ENCODE results near the gene WDR70.

DNA sequence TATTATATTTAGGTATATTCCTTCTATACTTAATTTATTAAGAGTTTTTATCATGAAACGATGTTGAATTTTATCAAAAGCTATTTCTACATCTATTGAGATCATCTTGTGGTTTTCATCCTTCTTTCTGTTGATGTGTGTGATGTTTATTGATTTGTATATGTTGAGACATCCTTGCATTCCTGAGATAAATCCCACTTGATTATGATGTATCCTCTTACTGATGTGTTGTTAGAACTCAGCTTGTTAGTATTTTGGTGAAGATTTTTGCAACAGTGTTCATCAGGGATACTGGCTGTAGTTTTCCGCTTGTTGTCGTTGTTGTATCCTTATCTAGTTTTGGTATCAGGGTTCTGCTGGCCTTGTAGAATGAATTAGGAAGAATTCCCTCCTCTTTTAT lies 247.1 kb downstream of the WDR70 start:
- TF ChIP-seq, protein P1, sequence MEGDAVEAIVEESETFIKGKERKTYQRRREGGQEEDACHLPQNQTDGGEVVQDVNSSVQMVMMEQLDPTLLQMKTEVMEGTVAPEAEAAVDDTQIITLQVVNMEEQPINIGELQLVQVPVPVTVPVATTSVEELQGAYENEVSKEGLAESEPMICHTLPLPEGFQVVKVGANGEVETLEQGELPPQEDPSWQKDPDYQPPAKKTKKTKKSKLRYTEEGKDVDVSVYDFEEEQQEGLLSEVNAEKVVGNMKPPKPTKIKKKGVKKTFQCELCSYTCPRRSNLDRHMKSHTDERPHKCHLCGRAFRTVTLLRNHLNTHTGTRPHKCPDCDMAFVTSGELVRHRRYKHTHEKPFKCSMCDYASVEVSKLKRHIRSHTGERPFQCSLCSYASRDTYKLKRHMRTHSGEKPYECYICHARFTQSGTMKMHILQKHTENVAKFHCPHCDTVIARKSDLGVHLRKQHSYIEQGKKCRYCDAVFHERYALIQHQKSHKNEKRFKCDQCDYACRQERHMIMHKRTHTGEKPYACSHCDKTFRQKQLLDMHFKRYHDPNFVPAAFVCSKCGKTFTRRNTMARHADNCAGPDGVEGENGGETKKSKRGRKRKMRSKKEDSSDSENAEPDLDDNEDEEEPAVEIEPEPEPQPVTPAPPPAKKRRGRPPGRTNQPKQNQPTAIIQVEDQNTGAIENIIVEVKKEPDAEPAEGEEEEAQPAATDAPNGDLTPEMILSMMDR (IDR thresholded peaks at IDR 0.05; ENCODE audit: low read depth, low read length, missing input control): no peak
- TF ChIP-seq, protein P2, sequence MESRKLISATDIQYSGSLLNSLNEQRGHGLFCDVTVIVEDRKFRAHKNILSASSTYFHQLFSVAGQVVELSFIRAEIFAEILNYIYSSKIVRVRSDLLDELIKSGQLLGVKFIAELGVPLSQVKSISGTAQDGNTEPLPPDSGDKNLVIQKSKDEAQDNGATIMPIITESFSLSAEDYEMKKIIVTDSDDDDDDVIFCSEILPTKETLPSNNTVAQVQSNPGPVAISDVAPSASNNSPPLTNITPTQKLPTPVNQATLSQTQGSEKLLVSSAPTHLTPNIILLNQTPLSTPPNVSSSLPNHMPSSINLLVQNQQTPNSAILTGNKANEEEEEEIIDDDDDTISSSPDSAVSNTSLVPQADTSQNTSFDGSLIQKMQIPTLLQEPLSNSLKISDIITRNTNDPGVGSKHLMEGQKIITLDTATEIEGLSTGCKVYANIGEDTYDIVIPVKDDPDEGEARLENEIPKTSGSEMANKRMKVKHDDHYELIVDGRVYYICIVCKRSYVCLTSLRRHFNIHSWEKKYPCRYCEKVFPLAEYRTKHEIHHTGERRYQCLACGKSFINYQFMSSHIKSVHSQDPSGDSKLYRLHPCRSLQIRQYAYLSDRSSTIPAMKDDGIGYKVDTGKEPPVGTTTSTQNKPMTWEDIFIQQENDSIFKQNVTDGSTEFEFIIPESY (IDR thresholded peaks at IDR 0.05): no peak
- TF ChIP-seq SP1 (IDR thresholded peaks at IDR 0.05): no peak
- TF ChIP-seq RAD21 (IDR thresholded peaks at IDR 0.05): no peak
- TF ChIP-seq GABPA (IDR thresholded peaks at IDR 0.05 in 1 of 2, conservative IDR thresholded peaks at IDR 0.05 in 1 of 2): no peak

Data from liver (tissue), 3 donors.